ENCODE results near the gene ASF1A.

DNA sequence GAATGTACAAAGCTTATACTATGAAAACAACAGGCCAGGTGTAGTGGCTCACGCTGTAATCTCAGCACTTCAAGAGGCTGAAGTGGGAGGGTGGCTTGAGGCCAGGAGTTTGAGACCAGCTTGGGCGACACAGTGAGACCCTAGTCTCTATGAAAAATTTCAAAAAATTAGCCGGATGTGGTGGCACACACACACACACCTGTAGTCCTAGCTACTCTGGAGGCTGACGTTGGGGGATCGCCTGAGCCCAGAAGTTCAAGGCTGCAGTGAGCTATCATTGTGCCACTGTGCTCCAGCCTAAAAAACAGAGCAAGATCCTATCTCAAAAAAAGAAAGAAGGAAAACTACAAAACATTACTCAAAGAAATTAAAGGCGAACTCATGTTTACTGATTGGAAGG lies 7.3 kb upstream of the ASF1A start:
- TF ChIP-seq POLR2AphosphoS5 (IDR thresholded peaks at IDR 0.05; ENCODE audit: low read depth, low read length) (no peak), POLR2A (IDR thresholded peaks at IDR 0.05; ENCODE audit: low read depth, low read length) (no peak)

Measured in GM12892 (cell line).